OCI-LY7 (cell line): ENCODE data around the gene IQCK. TPM values are rescaled to one million over a fixed set of nuclear protein-coding genes. Genes with fewer than 3 reads are reported as not detected.

Source experiments
- BruUV-seq: library from RNA; stranded (reverse); fragments of 400-500 nt; replicated peaks from 2 replicates; lab custom pipeline; 2021; lab: Mats Ljungman, UMichigan
- CTCF ChIA-PET: fragments of 300-600 bp; sonication (Branson Sonifier 250); formaldehyde crosslinking; loops from one replicate; lab custom pipeline; 2022; ENCODE audit warnings: antibody characterized with exemption; ENCODE audit not compliant: unreplicated experiment; lab: Charles Lee
- POLR2A ChIA-PET: fragments of 300-600 bp; sonication (Branson Sonifier 250); formaldehyde crosslinking; loops from one replicate; lab custom pipeline; 2022; ENCODE audit warnings: antibody characterized with exemption; lab: Charles Lee
- DNase-seq: peaks from one replicate; pipeline ENCODE4 v3.0.0-alpha.2; 2015; ENCODE audit warnings: low spot score
- H2AFZ ChIP-seq: fragments of 200-600 bp; sonication (generic), shearing (Covaris generic); 2 replicates; pipeline ENCODE4 v1.6.1; 2014; ENCODE audit warnings: mild to moderate bottlenecking, antibody characterized with exemption, low read length, moderate library complexity
- H3K27ac ChIP-seq: fragments of 200-600 bp; sonication (generic); 2 replicates; pipeline ENCODE4 v1.5.1; 2014; ENCODE audit warnings: mixed run types, low read depth, mild to moderate bottlenecking, moderate library complexity, low read length, inconsistent platforms; ENCODE audit not compliant: poor library complexity, severe bottlenecking
- H3K36me3 ChIP-seq: fragments of 200-600 bp; sonication (generic); 2 replicates; pipeline ENCODE4 v1.6.1; 2014; ENCODE audit warnings: mild to moderate bottlenecking, antibody characterized with exemption, low read length, moderate library complexity, mixed read lengths; ENCODE audit not compliant: insufficient read depth
- H3K4me1 ChIP-seq: fragments of 200-600 bp; sonication (generic); 2 replicates; pipeline ENCODE4 v1.5.1; 2014; ENCODE audit warnings: mild to moderate bottlenecking, low read length; ENCODE audit not compliant: insufficient read depth, poor library complexity, severe bottlenecking
- H3K4me2 ChIP-seq: fragments of 200-600 bp; sonication (generic); 2 replicates; pipeline ENCODE4 v1.6.1; 2014; ENCODE audit warnings: mild to moderate bottlenecking, low read length
- H3K4me3 ChIP-seq: fragments of 200-600 bp; sonication (generic); 2 replicates; pipeline ENCODE4 v1.5.1; 2014; ENCODE audit warnings: mild to moderate bottlenecking, low read depth, low read length; ENCODE audit not compliant: poor library complexity, severe bottlenecking
- H3K79me2 ChIP-seq: fragments of 200-600 bp; sonication (generic); 2 replicates; pipeline ENCODE4 v1.6.1; 2016; ENCODE audit warnings: low read depth, mild to moderate bottlenecking, low read length, moderate library complexity, mixed read lengths; ENCODE audit not compliant: insufficient read depth
- H3K9me2 ChIP-seq: fragments of 200-600 bp; sonication (generic); 2 replicates; pipeline ENCODE4 v1.6.1; 2016; ENCODE audit warnings: mild to moderate bottlenecking, low read length, mixed read lengths; ENCODE audit not compliant: insufficient read depth
- H3K9me3 ChIP-seq: fragments of 200-600 bp; sonication (generic); 2 replicates; pipeline ENCODE4 v1.6.1; 2014; ENCODE audit warnings: mild to moderate bottlenecking, mixed run types, low read length, mixed read lengths
- H4K20me1 ChIP-seq: fragments of 200-600 bp; sonication (generic); 2 replicates; pipeline ENCODE4 v1.6.1; 2014; ENCODE audit warnings: mild to moderate bottlenecking, antibody characterized with exemption, low read length, moderate library complexity, mixed read lengths; ENCODE audit not compliant: insufficient read depth
- EZH2phosphoT487 ChIP-seq: fragments of 200-600 bp; sonication (generic); IDR thresholded peaks from 2 replicates; pipeline ENCODE4 v1.6.1; 2018; ENCODE audit warnings: low read depth, borderline replicate concordance, mild to moderate bottlenecking, mixed run types, antibody characterized with exemption, low read length, moderate library complexity, mixed read lengths
- intact Hi-C: fragments of 100-400 bp; cut with micrococcal nuclease; formaldehyde crosslinking; loops from one replicate; pipeline ENCODE4 v1.10.0; 2022; ENCODE audit not compliant: unreplicated experiment
- total RNA-seq, 2 experiments: library from RNA; depleted of rRNA in 1 of 2; stranded (reverse); fragments of >200 nt in 1 of 2; shearing (Covaris generic) in 1 of 2; gene quantifications; 2 replicates each; pipeline ENCODE4 v1.2.3, GENCODE V29; 2014 to 2022
- TF ChIP-seq, protein P1 (sequence below): fragments of 200-600 bp; sonication (generic); conservative IDR thresholded peaks from 2 replicates; pipeline ENCODE4 v1.5.1; 2014; ENCODE audit warnings: mild to moderate bottlenecking, antibody characterized with exemption, low read length, moderate library complexity, mixed read lengths

Gene IQCK
- total RNA-seq, 2 experiments from 2014 or later = 2.2 to 4.3 TPM

DNA sequence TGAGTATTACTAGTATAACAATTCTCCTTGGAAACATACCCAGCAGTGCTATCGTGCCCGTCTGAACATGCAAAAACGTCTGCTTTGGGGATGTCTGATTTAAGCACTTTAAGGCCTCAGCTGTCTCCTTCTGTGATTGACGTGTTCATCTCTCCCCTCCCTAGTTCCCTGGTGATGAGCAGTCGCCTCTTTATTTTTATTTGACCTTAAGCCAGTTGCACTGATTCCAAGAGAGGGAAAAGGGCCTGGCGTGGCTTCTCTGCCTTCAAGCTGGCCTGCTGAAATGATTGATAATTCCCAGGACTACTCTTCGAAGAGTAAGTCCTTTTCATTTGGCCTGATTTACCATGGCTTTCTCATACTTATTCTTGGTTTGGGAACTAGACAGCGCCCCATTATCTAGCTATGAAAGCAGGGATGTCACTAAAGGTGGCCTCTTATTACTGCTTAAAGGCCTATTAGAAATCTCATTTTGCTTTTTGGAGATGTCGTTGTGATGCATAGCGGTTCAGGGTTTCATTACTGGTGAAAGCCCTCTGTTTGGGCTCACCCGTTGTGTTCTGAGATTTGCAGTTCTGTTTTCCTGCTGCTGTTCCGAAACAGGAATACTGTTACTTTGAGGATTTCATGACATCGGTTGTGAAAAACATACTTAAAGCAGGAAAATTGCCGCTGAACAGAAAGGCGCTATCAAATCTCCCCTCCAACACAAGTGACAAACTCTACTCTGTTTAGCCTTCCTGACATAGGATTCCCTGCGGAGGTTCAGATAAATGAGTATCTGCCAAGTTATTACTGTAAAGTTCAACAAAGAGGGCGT lies 65.5 kb downstream of the IQCK start:
- CTCF ChIA-PET = no interaction called here
- no peak overlapping the region for H3K27ac ChIP-seq
- no TSS peak for BruUV-seq
- TF ChIP-seq, protein P1, sequence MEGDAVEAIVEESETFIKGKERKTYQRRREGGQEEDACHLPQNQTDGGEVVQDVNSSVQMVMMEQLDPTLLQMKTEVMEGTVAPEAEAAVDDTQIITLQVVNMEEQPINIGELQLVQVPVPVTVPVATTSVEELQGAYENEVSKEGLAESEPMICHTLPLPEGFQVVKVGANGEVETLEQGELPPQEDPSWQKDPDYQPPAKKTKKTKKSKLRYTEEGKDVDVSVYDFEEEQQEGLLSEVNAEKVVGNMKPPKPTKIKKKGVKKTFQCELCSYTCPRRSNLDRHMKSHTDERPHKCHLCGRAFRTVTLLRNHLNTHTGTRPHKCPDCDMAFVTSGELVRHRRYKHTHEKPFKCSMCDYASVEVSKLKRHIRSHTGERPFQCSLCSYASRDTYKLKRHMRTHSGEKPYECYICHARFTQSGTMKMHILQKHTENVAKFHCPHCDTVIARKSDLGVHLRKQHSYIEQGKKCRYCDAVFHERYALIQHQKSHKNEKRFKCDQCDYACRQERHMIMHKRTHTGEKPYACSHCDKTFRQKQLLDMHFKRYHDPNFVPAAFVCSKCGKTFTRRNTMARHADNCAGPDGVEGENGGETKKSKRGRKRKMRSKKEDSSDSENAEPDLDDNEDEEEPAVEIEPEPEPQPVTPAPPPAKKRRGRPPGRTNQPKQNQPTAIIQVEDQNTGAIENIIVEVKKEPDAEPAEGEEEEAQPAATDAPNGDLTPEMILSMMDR = no peak
- TF ChIP-seq EZH2phosphoT487 = no peak
- H3K4me3 ChIP-seq = no peak overlapping the region
- H2AFZ ChIP-seq = no peak overlapping the region
- no peak for DNase-seq
- H4K20me1 ChIP-seq = no peaks in the 10 kb centered on the region
- intact Hi-C loops = no loop called here
- H3K9me2 ChIP-seq = no peaks in the 10 kb centered on the region
- no peaks in the 10 kb centered on the region for H3K9me3 ChIP-seq
- H3K4me2 ChIP-seq = no peak overlapping the region
- no peaks in the 10 kb centered on the region for H3K36me3 ChIP-seq
- H3K4me1 ChIP-seq = no peaks in the 10 kb centered on the region
- POLR2A ChIA-PET = interaction anchor here (0.6 kb wide), 1 partner anchor 216 kb away, joined by 3 read pairs; no protein-coding TSS in a partner anchor
- H3K79me2 ChIP-seq = no peaks in the 10 kb centered on the region

DNA sequence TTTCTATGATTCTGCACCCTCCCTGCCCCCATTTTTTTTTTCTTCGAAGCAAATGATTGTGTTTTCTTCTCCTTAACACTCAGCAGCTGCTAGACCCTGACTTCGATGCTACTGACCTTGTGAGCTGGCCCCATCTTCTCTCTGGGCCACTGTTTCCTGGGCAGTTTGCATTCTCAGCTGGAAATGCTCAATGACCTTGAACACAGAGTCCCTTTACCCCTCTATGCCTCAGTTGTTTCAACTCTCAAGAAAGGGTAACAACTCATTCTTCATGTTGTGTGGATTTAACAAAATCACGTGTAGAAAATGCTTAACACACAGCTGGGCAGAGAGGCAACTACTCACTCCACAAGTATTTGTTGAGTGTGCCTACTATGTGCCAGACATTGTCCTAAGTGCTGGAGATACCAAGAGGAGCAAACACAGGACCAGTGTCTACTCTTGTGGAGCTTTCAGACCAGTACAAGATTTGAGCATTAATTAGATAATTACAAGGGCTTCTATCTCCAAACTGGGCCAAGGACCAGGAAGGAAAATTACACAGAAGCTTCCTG lies 66.2 kb downstream of the IQCK start:
- no peak overlapping the region for H3K4me3 ChIP-seq

More for the DNA sequence above, 66.2 kb downstream of the IQCK start:
- no peaks in the 10 kb centered on the region for H3K9me3 ChIP-seq
- ChIA-PET POLR2A (no interaction called here), CTCF (no interaction called here)
- H3K4me1 ChIP-seq = no peaks in the 10 kb centered on the region
- H3K27ac ChIP-seq = no peak overlapping the region
- H2AFZ ChIP-seq = no peak overlapping the region
- no peaks in the 10 kb centered on the region for H4K20me1 ChIP-seq
- H3K79me2 ChIP-seq = no peaks in the 10 kb centered on the region
- H3K9me2 ChIP-seq = no peaks in the 10 kb centered on the region
- BruUV-seq = no TSS peak
- intact Hi-C loops = no loop called here
- no peak overlapping the region for H3K4me2 ChIP-seq
- TF ChIP-seq EZH2phosphoT487 = no peak
- TF ChIP-seq, protein P1 = no peak
- DNase-seq = no peak
- H3K36me3 ChIP-seq = no peaks in the 10 kb centered on the region
